Thyroid gland (tissue), 4 donors: Measurements from ENCODE around the gene GPR149.

Experiments
- POLR2A ChIP-seq, 2 donors: fragments of 450-650 bp; IDR thresholded peaks; one replicate each; pipeline ENCODE4 v1.6.1; 2017; ENCODE audit warnings: antibody characterized with exemption in 2 of 2, mild to moderate bottlenecking in 2 of 2, moderate library complexity in 1 of 2
- TF ChIP-seq, protein P1 (sequence below), 6 experiments: fragments of 200-600 bp in 3 of 6; fragments of 450-650 bp in 3 of 6; sonication (generic) in 3 of 6; IDR thresholded peaks; one replicate each; pipeline ENCODE4 v1.5.1; 2016 to 2019; ENCODE audit warnings: antibody characterized with exemption in 6 of 6, mild to moderate bottlenecking in 2 of 6, inconsistent platforms in 1 of 6, moderate library complexity in 1 of 6

- TF ChIP-seq, protein P1, sequence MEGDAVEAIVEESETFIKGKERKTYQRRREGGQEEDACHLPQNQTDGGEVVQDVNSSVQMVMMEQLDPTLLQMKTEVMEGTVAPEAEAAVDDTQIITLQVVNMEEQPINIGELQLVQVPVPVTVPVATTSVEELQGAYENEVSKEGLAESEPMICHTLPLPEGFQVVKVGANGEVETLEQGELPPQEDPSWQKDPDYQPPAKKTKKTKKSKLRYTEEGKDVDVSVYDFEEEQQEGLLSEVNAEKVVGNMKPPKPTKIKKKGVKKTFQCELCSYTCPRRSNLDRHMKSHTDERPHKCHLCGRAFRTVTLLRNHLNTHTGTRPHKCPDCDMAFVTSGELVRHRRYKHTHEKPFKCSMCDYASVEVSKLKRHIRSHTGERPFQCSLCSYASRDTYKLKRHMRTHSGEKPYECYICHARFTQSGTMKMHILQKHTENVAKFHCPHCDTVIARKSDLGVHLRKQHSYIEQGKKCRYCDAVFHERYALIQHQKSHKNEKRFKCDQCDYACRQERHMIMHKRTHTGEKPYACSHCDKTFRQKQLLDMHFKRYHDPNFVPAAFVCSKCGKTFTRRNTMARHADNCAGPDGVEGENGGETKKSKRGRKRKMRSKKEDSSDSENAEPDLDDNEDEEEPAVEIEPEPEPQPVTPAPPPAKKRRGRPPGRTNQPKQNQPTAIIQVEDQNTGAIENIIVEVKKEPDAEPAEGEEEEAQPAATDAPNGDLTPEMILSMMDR (IDR thresholded peaks at IDR 0.05): peak; percentile 20 to 68 (median 47)
- TF ChIP-seq POLR2A (IDR thresholded peaks at IDR 0.05): no peak
Observed at GRCh38 chr3:154334973-154335420, 95.0 kb downstream of the GPR149 start.
